Gastrocnemius medialis (tissue), 4 donors: Measurements from ENCODE around the gene PSMA1. TPM values are rescaled to one million over a fixed set of nuclear protein-coding genes. Genes with fewer than 3 reads are reported as not detected.

Experiments
- ATAC-seq, 2 donors: fragments of 150-250 bp; one replicate each; pipeline ENCODE4 v1.9.1; 2016
- DNase-seq, 2 donors: peaks; one replicate each; pipeline ENCODE4 v3.0.0-alpha.2; 2019
- H3K27ac ChIP-seq, 4 donors: fragments of 200-600 bp; sonication (generic); 1 replicate in 1 of 4; 2 replicates in 3 of 4; pipeline ENCODE4 v1.5.1; 2016 to 2018; ENCODE audit warnings: mild to moderate bottlenecking in 2 of 4, moderate library complexity in 1 of 4
- H3K27me3 ChIP-seq, 3 donors: fragments of 200-600 bp; sonication (generic) in 2 of 3; 1 replicate in 1 of 3; 2 replicates in 2 of 3; pipeline versions ENCODE4 v1.5.1 to v1.6.0; 2016 to 2019; ENCODE audit warnings: mild to moderate bottlenecking in 1 of 3, moderate library complexity in 1 of 3
- H3K36me3 ChIP-seq, 2 donors: fragments of 200-600 bp; sonication (generic) in 1 of 2; one replicate each; pipeline ENCODE4 v1.5.1; 2017 to 2018
- H3K4me1 ChIP-seq, 2 donors: fragments of 200-600 bp; sonication (generic) in 1 of 2; one replicate each; pipeline ENCODE4 v1.5.1; 2016 to 2017; ENCODE audit warnings: mild to moderate bottlenecking in 2 of 2
- H3K4me3 ChIP-seq, 4 donors: fragments of 200-600 bp; sonication (generic) in 3 of 4; 1 replicate in 1 of 4; 2 replicates in 3 of 4; pipeline ENCODE4 v1.5.1; 2016 to 2019; ENCODE audit warnings: mild to moderate bottlenecking in 2 of 4
- H3K9me3 ChIP-seq, 3 donors: fragments of 200-600 bp; sonication (generic) in 2 of 3; 1 replicate in 1 of 3; 2 replicates in 2 of 3; pipeline ENCODE4 v1.5.1; 2016 to 2019
- CTCF ChIP-seq, 5 experiments: fragments of 450-650 bp in 3 of 5; fragments of 200-600 bp in 2 of 5; sonication (generic) in 2 of 5; IDR thresholded peaks in 4 of 5; conservative IDR thresholded peaks in 1 of 5; 1 replicate in 4 of 5; 2 replicates in 1 of 5; pipeline ENCODE4 v1.5.1; 2016 to 2019; ENCODE audit warnings: antibody characterized with exemption in 5 of 5, mild to moderate bottlenecking in 3 of 5, moderate library complexity in 3 of 5
- POLR2A ChIP-seq, 2 donors: fragments of 450-650 bp; IDR thresholded peaks; one replicate each; pipeline ENCODE4 v1.6.1; 2017; ENCODE audit warnings: antibody characterized with exemption in 2 of 2, mild to moderate bottlenecking in 2 of 2, moderate library complexity in 2 of 2
- in situ Hi-C, 4 donors: fragments of 200-750 bp; cut with MboI; loops; one replicate each; pipeline versions ENCODE4 v1.15.0 to v1.8.0; 2017; ENCODE audit warnings: low sequenced_read_pairs in 4 of 4
- intact Hi-C: fragments of 100-400 bp; cut with DNase I; formaldehyde crosslinking; loops from one replicate; pipeline ENCODE4 v1.15.1; 2023; ENCODE audit warnings: low total_unique reads
- total RNA-seq, 4 donors: library from RNA; depleted of rRNA; stranded (reverse); fragments of >200 nt; gene quantifications; one replicate each; pipeline versions ENCODE4 v1.1.0 to v1.2.3, GENCODE V29; 2016

Gene PSMA1
- total RNA-seq, 4 donors from 2014 or later = 202 to 215 (median 206) TPM

- no peaks in the 10 kb centered on the region for H3K4me1 ChIP-seq
- H3K36me3 ChIP-seq = no peaks in the 10 kb centered on the region
- TF ChIP-seq CTCF (IDR thresholded peaks at IDR 0.05 in 4 of 5, conservative IDR thresholded peaks at IDR 0.05 in 1 of 5) = no peak
- TF ChIP-seq POLR2A (IDR thresholded peaks at IDR 0.05) = no peak
- in situ Hi-C loops (no loop called here), intact Hi-C loops (no loop called here)
- H3K9me3 ChIP-seq = no peaks in the 10 kb centered on the region
- no peak for ATAC-seq
- no peak for DNase-seq
- no peaks in the 10 kb centered on the region for H3K27me3 ChIP-seq
- no peak overlapping the region for H3K4me3 ChIP-seq
- no peak overlapping the region for H3K27ac ChIP-seq
Observed at GRCh38 chr11:14565845-14566244, 45.7 kb upstream of the PSMA1 start.

- Histone ChIP-seq H3K27ac (no peak overlapping the region), H3K27me3 (no peaks in the 10 kb centered on the region), H3K36me3 (no peaks in the 10 kb centered on the region), H3K9me3 (no peaks in the 10 kb centered on the region), H3K4me3 (no peak overlapping the region), H3K4me1 (no peaks in the 10 kb centered on the region)
- in situ Hi-C loops (no loop called here), intact Hi-C loops (no loop called here)
- TF ChIP-seq POLR2A (IDR thresholded peaks at IDR 0.05) (no peak), CTCF (IDR thresholded peaks at IDR 0.05 in 4 of 5, conservative IDR thresholded peaks at IDR 0.05 in 1 of 5) (no peak)
- no peak for ATAC-seq
- no peak for DNase-seq
Observed at GRCh38 chr11:14555818-14556217, 35.6 kb upstream of the PSMA1 start.

- in situ Hi-C loops = no loop called here
- H3K4me3 ChIP-seq = no peak overlapping the region
- no peaks in the 10 kb centered on the region for H3K27me3 ChIP-seq
- TF ChIP-seq POLR2A (IDR thresholded peaks at IDR 0.05) (no peak), CTCF (IDR thresholded peaks at IDR 0.05 in 4 of 5, conservative IDR thresholded peaks at IDR 0.05 in 1 of 5) (no peak)
- peak in 1 of 2 donors; percentile 16 for ATAC-seq
- no peaks in the 10 kb centered on the region for H3K36me3 ChIP-seq
- intact Hi-C loops = no loop called here
- no peaks in the 10 kb centered on the region for H3K4me1 ChIP-seq
- H3K9me3 ChIP-seq = no peaks in the 10 kb centered on the region
- DNase-seq = peak in 1 of 2 donors; percentile 21
- H3K27ac ChIP-seq = no peak overlapping the region
Observed at GRCh38 chr11:14554959-14555358, 34.8 kb upstream of the PSMA1 start.

GRCh38 chr11:14552089-14552488 is 31.9 kb upstream of the PSMA1 start:
- ATAC-seq (no peak), DNase-seq (no peak)
- Histone ChIP-seq H3K27ac (no peak overlapping the region), H3K4me1 (no peaks in the 10 kb centered on the region), H3K9me3 (no peaks in the 10 kb centered on the region), H3K27me3 (no peaks in the 10 kb centered on the region), H3K36me3 (no peaks in the 10 kb centered on the region), H3K4me3 (no peak overlapping the region)
- intact Hi-C loops (no loop called here), in situ Hi-C loops (no loop called here)
- no peak for TF ChIP-seq CTCF (IDR thresholded peaks at IDR 0.05 in 4 of 5, conservative IDR thresholded peaks at IDR 0.05 in 1 of 5)
- TF ChIP-seq POLR2A (IDR thresholded peaks at IDR 0.05) = no peak

GRCh38 chr11:14551380-14551779 is 31.2 kb upstream of the PSMA1 start:
- Histone ChIP-seq H3K4me3 (no peak overlapping the region), H3K4me1 (no peaks in the 10 kb centered on the region), H3K36me3 (no peaks in the 10 kb centered on the region), H3K27ac (no peak overlapping the region), H3K9me3 (no peaks in the 10 kb centered on the region), H3K27me3 (no peaks in the 10 kb centered on the region)
- DNase-seq (no peak), ATAC-seq (no peak)
- in situ Hi-C loops (no loop called here), intact Hi-C loops (no loop called here)
- TF ChIP-seq POLR2A (IDR thresholded peaks at IDR 0.05) (no peak), CTCF (IDR thresholded peaks at IDR 0.05 in 4 of 5, conservative IDR thresholded peaks at IDR 0.05 in 1 of 5) (no peak)
